ENCODE measurements around the gene TLE2.

Gene TLE2

DNA sequence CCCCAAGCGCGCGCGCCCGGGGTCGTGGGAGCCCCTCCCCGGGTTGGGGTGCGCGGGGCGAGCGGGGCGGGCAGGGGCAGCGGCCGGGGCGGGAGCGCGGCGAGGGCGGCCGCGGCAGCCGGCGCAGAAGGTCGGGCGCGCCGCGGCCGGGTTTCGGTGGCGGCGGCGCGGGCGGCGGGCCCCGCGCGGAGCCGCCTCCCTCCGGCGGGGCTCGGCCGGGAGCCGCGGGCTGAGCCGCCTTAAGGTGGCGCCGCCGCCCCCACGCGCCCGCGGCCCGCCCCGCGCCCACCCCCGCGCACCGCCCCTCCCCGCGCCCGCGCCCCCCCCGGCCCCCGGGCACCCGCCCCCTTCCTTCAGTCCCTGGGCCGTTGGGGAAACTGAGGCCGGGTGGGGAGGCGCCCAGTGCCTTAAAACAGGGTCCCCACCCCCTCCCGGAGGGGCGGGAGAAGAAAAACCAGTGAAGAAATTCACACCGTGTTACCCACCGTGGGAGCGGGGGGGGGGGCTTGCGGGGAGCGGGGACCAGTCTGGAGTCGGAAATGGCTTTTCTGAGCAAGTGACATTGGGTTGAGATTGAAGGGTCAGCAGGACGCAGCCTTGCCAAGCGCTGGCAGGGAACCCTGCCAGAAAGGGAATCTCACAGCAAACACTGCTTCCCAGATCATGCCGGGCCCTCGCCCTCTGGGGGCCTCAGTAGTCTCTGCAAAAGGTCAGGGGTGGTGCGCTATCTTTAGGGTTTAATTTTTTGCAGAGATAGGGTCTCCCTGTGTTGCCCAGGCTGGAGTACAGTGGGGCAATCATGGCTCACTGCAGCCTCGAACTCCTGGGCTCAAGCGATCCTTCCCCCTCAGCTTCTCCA lies at the start of gene TLE2:
Gene TLE2, minus strand, starts transcription at position 216 of the 859 bp plus-strand sequence. CDS start 376 bp downstream, outside the sequence.
- DNase-seq: no peak

DNA sequence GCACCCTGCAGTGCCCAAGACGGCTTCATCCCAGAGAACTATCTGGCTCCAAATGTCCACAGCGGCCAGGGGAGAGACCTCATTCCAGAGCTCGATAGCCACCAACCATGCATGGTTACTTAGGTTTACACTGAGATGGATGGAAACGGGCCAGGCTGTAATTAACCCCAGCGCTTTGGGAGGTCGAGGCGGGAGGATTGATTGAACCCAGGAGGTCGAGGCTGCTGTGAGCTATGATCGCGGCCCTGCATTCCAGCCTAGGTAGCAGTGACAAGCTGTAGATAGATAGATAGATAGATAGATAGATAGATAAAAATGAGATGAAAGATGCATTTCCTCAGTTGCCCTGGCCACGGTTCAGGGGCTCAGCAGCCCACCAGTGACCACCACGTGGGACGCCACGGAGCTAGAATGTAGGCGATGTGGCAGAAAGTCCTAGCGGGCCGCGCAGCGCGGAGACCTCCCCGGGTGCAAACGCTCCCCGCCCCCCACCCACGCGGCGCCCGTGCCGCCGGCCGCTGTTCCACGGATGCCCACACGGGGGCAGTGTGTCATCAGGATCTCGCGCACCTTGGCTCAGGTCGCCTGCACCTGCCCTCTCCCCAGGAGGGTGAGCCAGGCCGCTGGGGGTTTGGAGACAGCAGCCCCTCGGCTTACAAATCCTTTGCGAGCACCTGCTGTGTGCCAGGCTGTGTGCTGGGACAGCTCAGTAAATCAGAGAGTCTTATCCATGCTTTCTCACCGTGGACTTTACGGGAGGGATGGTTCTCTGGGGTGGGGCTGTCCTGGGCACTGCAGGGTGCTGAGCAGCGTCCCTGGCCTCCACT lies 46.7 kb upstream of the TLE2 start:
- no peak for DNase-seq

DNA sequence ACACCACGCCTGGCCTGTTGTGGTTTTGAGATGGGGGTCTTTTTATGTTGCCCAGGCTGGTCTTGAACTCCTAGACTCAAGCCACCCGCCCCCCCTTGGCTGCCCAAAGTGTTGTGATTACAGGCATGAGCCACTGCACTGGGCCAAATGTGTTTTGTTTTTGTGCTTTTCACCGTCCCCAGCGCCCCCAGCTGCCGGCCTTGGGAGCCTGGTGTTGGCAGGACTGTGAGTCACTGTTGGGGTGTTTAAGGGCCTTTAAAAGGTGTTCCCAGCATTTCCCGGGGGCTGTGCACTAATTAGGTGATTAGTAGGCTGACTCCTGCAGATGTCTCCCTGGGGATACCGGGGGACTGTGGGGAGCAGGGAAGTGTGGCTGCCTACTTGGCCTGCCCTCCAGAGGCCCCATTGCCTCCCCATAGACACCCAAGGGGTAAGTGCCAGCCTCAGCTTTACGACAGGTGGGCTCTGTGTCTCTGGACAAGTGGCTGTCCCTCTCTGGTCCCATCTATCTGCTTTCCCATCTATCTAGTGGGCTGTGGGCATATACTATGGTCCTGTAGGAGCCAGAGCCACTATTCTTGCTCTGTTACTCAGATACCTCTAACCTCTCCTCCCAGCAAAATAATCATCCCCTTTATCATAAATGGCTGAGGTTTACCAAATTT lies 45.0 kb upstream of the TLE2 start:
- no peak for DNase-seq

DNA sequence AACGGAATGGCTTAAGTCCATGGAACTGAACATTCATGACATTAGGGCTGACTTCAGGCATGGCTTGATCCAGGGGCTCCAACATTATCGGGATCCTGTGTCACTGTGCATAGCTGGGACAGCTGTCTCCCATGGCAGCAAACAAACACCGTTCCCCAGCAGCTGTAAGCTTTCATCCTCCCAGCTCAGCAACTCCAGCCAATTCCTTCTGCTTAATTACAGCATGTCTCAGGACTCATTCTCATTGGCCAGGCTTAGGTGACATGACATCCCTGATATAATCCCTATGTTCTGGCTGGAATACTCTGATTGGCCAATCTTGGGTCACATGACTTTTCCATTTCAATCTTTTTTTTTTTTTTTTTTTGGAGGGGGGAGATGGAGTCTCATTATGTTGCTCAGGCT lies 44.1 kb upstream of the TLE2 start:
- no peak for DNase-seq

DNA sequence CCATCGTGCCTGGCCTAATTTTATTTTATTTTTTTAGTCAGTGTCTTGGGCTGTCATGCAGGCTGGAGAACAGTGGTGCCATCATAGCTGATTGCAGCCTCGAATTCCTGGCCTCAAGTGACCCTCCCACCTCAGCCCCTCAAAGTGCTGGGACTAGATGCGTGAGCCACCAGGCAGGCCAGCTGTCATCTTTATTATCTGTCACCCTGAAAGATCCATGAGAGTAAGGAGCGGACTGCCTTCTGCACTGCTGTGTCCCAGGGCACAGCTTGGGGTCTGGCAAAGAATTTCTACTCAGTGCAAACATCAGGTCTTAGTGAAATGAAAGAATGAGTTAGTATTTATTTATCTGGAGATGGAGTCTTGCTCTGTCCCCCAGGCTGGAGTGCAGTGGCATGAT lies 42.7 kb upstream of the TLE2 start:
- DNase-seq: no peak

DNA sequence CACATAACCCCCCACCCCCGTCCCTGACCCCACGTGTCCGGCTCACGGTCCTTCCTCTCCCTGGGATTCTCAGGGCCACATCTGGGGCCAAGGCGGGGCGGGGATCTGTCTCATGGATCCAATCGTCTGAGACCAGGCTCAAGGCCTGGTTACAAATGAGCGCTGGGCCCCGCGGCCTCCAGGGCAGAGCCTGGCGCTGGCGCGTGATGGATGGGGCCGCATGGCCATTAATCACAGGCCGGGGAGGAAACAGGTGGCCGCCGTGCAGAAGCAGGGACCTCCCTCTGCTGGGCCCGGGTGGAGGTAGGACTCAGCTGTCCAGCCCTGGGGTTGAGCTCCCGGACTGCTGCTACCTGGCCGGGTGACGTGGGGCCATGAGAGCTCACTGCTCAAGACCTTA lies 39.0 kb upstream of the TLE2 start:
- DNase-seq: no peak

DNA sequence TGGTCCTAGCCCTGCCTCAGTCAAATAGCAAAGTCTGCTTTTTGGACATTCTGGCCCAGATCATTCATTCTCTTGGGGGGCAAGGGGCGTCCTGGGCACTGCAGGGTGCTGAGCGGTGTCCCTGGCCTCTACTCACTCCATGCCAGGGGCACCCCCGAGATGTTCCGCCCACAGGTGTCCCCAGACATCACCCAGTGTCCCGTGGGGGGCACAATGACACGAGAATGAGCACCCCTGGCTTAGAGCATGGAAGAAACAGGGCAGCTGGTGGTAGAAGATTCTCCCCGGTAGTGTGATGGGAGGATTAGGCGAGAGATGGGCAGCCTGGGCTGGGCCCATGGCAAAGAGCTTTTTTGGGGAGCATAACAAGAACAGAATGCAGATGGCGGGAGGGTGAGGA lies 38.5 kb upstream of the TLE2 start:
- DNase-seq: no peak

DNA sequence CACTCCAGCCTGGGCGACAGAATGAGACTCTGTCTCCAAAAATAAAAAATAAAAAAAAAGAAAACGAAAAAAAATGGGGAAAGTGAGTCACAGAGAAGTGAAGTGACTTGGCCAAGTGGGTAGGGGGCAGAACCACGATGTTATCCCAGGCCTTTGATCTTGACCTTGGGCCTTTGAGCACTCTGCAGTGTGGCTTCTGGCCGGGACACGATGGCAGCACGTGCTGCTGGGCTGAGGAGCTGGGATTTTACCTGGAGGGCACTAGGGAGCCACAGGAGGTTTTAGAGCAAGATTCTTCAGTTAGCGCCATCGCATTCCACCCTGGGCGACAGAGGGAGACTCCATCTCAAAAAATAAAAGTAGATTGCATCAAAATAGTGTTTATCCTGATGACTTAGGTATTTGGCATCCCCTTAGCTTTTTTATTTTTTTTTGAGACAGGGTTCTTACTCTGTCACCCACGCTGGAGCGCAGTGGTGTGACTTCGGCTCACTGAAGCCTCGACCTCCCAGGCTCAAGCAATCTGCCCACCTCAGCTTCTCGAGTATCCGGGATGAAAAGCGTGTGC lies 37.5 kb upstream of the TLE2 start:
- no peak for DNase-seq

DNA sequence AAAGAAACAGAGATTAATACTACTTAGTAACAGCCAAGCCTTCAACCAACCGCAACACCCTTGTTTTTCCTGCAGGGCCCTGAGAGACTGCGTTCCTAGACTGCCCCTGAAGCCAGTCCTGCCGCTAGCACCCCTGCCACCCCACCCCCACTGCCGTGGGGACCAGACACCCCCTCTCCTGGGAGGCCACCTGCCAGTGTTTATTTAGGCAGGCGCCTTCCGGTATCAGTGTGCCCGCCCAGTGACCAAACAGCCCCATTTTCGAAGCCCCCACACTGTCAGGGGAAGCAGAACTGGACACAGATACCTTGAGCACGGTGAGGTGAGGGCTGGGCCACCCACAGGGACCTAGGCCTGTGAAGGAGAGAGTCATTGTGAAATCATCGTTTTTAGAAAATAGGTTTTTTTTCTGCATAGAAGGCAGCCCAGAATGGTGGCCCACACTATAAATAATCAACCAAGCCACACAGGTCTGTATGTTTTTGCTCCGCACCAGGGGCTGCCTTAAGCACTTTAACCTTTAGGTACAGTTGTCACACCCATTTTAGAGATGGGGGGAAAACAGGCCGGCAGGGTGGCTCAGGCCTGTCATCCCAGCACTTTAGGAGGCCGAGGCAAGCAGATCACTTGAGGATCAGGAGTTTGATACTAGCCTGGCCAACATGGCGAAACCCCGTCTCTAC lies 36.7 kb upstream of the TLE2 start:
- DNase-seq: no peak

DNA sequence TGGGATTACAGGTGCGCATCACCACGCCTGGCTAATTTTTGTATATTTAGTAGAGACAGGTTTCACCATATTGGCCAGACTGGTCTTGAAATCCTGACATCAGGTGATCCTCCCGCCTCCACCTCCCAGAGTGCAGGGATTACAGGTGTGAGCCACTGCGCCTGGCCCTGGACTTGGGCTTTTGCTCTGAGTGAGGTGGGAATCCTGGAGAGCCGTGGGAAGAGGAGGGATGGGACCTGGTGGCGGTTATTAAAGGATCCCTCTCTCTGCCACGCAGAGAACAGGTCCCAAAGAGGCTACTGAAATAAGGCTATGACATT lies 34.9 kb upstream of the TLE2 start:
- no peak for DNase-seq

DNA sequence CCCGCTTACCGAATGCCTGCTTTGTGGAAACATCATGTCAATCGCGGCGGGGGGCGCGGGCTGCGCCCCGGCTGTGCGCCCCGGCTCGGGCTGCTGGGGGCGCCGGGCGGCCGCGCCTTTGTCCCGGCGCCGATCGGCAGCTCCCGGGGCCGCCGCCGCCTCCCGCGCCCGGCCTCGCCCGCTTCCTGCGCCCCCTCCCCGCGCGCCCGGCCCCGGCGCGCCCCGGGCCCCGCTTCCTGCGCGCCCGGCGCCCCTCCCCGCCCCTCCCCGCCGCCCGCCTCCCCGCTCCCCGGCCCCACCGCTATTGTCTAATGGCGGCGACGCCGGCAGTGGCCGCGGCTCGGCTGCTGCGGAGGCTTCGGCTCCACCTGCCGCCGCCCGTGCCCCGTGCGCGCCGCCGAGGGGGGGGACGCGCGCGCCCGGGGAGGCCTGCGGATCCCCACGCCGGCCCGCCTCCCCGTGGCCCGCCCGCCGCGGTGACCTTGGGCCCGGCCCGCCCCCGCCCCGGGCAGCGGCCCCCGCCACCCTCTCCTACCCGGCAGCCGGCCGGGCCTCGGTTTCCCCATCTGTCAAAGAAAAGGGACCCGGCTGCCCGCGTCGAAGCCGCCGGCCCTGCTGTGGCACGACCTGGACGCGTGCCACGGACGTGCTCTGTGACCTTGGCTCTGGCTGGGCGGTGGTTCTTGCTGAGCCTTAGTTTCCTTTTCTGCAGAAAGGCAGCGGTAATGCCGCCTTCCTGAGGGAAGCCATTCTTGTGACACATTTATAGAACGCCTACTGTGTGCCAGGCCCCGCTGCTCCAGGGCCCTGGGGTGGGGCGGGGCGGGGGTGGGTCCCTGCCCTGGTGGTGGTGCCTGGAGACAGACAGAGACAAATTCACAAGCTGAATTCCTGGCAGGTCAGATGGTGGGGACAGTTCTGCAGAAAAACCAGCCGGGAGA lies 33.4 kb upstream of the TLE2 start, which contains the start of gene TLE5:
Gene TLE5, minus strand, starts transcription at position 331 of the 941 bp plus-strand sequence. Its CDS starts 295 bp downstream, at position 36.
- no peak for DNase-seq

DNA sequence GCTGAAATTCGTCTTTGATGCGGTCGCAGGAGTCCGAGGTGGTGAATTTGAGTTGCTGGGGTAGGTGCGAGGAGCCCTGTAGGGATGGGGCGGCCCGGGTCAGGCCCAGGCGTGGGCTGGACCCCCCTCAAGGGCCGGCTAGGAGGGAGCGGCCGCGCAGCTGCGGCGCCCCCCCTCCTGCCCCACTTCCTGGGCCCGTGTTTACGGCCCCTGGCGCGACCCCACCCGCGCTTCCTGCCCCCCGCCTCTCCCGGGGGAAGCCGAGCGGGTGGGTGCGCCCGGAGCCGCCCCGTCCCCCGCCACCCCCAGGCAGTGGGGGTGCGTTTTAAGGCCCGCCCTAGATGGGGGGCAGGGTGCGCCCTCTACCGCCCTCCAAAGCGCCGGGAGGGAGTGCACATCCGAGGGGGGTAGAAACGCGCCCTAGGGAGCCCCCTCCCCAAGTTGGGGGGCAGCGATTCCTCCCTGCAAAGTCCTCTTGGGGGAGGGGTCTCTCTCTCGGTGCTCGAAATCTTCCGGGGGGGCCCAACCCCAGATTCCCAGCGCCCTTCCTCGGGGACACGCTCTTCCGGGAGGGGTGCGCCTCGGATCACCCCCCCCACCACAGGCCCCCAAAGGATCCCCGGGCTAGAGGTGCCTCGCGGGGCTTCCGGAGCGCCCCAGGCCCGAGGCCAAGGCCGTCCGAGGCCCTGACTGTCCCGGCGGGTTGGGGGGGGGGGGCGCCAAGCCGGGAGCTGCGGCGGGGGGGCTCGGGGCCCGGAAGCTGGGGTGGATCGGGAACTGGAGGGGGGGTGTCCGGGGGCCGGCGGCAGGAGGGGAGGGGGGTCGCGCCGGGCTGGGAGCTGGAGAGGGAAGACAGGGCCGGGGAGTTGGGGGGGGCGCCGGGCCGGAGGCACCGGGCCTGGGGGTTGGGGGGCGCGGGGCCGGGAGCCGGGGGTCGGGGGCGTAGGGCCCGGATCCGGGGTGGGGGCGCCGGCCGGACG lies 32.4 kb upstream of the TLE2 start:
- no peak for DNase-seq

DNA sequence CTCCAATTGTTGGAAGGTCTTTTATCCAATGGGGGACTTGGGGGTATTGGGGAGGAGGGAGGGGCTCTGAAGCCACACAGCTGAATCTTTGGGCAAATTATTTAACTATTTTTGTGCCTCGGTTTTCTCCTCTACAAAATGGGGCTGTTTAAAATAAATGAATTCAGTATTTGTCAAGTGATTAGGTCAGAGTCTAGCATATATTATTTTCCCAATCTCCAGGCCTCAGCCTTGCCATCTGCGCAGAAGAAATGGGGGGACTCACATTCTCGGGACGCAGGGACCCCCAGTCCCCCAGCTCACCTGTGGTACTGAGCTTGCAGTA lies 31.7 kb upstream of the TLE2 start:
- DNase-seq: no peak

DNA sequence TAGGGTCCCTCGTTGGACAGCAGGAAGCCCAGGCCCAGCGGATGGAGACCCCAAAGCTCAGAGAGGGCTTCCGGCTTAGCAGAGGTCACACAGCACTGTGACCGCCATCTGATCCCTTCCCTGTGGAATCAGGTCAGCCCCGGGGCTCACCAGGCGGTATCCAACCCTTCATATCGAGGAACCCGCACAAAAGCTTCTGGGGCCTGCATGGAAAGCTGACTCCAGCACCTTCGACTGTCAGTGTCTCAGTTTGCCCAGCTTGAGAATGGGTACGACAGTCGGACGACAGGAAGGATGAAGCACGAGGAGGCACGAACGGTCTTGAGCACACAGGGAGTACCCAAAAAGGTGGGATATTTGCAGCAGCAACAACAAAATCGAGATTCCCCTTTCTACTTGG lies 30.6 kb upstream of the TLE2 start:
- DNase-seq: no peak

DNA sequence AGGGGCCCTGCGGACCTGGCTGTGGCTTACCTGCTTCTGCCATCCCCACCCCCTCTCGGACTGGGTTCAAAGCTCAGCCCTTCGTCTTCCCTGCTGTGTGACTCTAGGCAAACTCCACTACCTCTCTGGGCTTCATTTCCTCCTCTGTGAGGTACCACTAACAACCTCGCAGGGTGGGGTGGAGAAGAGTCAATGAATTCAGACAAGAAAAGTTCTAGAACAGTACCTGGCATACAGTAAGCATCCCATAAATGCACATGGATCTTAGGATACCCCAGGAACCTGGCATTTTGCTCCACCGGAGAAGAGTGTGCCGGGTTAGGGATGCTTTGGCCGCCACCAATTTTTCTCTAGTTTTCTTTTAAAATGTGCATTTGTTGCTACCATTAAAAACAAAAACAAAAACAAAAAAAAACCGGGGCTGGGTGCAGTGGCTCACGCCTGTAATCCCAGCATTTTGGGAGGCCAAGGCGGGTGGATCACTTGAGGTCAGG lies 29.8 kb upstream of the TLE2 start:
- DNase-seq: no peak

DNA sequence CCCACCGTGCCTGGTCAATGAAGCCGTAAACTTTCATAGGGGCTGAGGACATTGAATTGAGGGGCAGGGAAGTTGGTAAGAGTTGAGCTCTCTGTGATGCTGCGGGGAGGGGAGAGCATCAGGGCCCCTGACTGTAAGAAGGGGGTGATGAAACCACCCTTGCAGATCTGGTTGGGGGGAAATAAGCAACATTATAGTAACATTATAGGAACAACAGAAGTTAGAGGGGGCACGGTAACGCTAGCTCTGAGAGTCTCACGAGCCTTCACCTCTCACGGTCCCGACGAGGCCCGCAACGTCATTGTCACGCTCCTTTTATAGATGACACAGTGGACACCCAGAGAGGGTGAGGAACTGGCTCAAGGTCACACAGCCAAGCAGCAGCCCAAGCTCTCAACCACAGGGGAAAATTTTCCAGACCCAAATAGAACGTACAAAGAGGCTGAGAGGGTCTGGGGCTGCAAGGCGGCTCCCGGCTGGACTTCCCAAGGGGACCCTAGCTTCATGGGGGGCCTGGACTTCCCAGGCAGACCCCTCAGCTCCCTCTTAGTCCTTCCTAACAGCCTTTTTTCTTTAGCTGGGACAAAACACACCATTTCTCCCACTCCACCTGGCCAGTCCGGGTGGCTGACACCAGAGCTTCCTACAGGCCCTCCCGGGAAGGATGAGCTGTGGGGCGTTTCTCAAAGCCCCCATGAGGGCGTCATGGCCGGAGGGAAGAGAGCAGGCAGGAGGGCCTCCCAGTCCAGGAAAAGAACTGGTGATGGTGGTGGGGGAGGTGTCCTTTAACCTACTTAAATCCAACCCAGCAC lies 29.1 kb upstream of the TLE2 start:
- DNase-seq: no peak

DNA sequence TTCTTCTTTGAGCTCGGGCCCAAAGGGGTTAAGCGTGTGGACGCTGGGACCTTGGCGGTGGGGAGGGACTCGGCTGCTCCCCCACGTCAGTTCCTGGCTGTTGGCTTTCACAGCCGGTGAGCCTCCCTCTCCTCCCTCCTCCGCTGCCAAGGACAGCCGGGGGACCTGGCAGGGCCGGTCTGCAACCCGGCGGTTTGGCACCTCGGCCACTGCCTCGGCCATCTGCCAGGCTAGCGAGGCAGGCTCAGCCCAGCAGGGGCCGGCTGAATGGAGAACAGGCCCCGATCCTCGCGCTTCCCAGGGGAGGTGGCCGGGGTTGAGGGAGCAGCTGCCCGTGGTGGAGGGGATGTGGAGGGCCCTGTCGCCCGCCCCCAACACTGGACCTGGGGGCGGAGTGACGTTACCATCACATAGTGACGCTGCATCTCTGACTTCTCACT lies 28.2 kb upstream of the TLE2 start:
- DNase-seq: no peak

DNA sequence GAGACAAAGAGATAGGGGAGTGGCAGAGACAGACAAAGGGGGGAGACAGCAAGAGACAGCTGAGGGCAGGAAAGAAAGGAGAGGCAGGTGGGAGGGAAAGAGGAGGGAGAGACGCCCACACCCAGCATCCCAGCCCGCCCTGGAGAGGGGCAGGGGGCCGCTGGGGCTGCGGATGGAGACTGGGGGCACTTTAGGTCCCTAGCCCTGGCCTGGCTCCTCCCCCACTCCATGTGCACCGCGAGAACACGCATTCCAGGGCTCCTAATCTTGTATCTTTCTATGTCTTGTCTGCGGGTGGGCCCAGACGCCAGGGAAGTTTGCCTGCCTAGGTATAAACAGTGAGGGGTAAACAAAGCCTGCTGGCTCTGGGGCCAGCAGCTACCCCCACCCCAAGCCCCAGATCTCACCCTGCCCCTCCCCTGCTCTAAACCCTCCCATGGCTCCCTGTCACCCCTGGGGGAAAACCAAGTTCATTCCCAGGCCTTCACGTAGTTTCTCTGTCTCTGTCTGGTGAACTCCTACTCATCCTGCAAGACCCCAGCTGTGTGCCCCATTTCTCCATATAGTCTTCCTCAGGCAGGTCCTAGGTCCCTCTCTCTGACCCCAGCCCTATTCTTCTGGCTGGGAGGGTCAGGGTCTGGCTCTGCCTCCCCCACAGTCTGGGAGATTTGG lies 27.5 kb upstream of the TLE2 start:
- no peak for DNase-seq

Data from GOT3 (cell line).